PFSK-1 (cell line): ENCODE data around the gene AOC2.

Experiments used
- POLR2AphosphoS5 ChIP-seq: IDR thresholded peaks from 2 replicates; pipeline ENCODE4 v1.6.1; 2012; ENCODE audit warnings: low read depth, mild to moderate bottlenecking, control low read depth, low read length, moderate library complexity
- TAF1 ChIP-seq: IDR thresholded peaks from 2 replicates; pipeline ENCODE4 v1.6.1; 2012; ENCODE audit warnings: low read length, control low read depth, borderline replicate concordance; ENCODE audit not compliant: insufficient read depth
- TF ChIP-seq, protein P1 (sequence below), 2 experiments: IDR thresholded peaks; 2 replicates each; pipeline versions ENCODE4 v1.6.1 to v1.8.0; 2011 to 2012; ENCODE audit warnings: low read depth in 2 of 2, low read length in 2 of 2, control low read depth in 1 of 2, inconsistent platforms in 1 of 2, mild to moderate bottlenecking in 1 of 2, moderate library complexity in 1 of 2; ENCODE audit not compliant: insufficient read depth in 1 of 2

DNA sequence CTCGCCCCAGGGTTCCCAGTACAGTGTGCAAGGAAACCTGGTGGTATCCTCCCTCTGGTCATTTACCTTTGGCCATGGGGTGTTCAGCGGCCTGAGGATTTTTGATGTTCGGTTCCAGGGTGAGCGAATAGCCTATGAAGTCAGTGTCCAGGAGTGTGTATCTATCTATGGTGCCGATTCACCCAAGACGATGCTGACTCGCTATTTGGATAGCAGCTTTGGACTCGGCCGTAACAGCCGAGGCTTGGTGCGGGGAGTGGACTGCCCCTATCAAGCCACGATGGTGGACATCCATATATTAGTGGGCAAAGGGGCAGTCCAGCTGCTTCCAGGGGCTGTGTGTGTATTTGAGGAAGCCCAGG is 1.2 kb downstream of the AOC2 start:
- TF ChIP-seq, protein P1, sequence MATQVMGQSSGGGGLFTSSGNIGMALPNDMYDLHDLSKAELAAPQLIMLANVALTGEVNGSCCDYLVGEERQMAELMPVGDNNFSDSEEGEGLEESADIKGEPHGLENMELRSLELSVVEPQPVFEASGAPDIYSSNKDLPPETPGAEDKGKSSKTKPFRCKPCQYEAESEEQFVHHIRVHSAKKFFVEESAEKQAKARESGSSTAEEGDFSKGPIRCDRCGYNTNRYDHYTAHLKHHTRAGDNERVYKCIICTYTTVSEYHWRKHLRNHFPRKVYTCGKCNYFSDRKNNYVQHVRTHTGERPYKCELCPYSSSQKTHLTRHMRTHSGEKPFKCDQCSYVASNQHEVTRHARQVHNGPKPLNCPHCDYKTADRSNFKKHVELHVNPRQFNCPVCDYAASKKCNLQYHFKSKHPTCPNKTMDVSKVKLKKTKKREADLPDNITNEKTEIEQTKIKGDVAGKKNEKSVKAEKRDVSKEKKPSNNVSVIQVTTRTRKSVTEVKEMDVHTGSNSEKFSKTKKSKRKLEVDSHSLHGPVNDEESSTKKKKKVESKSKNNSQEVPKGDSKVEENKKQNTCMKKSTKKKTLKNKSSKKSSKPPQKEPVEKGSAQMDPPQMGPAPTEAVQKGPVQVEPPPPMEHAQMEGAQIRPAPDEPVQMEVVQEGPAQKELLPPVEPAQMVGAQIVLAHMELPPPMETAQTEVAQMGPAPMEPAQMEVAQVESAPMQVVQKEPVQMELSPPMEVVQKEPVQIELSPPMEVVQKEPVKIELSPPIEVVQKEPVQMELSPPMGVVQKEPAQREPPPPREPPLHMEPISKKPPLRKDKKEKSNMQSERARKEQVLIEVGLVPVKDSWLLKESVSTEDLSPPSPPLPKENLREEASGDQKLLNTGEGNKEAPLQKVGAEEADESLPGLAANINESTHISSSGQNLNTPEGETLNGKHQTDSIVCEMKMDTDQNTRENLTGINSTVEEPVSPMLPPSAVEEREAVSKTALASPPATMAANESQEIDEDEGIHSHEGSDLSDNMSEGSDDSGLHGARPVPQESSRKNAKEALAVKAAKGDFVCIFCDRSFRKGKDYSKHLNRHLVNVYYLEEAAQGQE (IDR thresholded peaks at IDR 0.05; ENCODE audit: insufficient read depth in 1 of 2, low read depth in 2 of 2, low read length in 2 of 2): no peak
- TF ChIP-seq POLR2AphosphoS5: no peak
- no peak for TF ChIP-seq TAF1
